ENCODE results near the gene PTPRN2. TPM values are rescaled to one million over a fixed set of nuclear protein-coding genes. Genes with fewer than 3 reads are reported as not detected.

PTPRN2 gene
- total and polyA plus RNA-seq, 2 of the 8 experiments (the other 6 are each of a cell fraction or from before 2014, with no cell fraction given): 2.6 to 4.5 TPM

DNA sequence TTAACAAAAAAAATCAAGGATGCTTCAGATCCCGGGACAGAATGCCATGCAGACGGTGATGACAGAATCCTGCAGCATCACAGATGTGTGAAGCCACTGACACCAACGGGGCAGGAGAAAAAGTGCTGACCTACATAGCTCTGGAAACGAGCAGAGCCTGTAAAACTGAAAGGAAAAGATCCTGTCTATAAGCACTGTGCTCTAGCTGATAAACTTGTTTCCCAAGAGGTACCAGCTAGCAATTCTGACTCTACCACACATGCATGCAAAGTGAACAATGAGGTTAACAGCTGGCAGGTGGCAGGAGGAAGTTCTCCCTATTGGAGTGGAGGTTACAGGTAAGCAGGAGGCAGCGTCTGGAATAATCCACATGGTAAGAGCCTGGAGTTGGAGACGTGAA is 75.6 kb downstream of the PTPRN2 start (continued):
- no peak for TF ChIP-seq POU5F1 (IDR thresholded peaks at IDR 0.05; ENCODE audit: low read depth, low read length)
- TF ChIP-seq SAP30 (IDR thresholded peaks at IDR 0.05; ENCODE audit: insufficient read depth, insufficient replicate concordance, low read length): no peak
- no peak for TF ChIP-seq BACH1 (IDR thresholded peaks at IDR 0.05; ENCODE audit: low read length)
- no peak for TF ChIP-seq JUND (IDR thresholded peaks at IDR 0.05; ENCODE audit: low read length)
- no peak for TF ChIP-seq TAF1 (IDR thresholded peaks at IDR 0.05; ENCODE audit: low read depth, low read length)
- TF ChIP-seq SP2 (IDR thresholded peaks at IDR 0.05; ENCODE audit: low read length): no peak

All from H1 (cell line).